Measurements from ENCODE around the gene E2F8. TPM values are rescaled to one million over a fixed set of nuclear protein-coding genes. Genes with fewer than 3 reads are reported as not detected.

Gene E2F8
- polyA plus RNA-seq, 1 donor: 11.4 TPM

DNA sequence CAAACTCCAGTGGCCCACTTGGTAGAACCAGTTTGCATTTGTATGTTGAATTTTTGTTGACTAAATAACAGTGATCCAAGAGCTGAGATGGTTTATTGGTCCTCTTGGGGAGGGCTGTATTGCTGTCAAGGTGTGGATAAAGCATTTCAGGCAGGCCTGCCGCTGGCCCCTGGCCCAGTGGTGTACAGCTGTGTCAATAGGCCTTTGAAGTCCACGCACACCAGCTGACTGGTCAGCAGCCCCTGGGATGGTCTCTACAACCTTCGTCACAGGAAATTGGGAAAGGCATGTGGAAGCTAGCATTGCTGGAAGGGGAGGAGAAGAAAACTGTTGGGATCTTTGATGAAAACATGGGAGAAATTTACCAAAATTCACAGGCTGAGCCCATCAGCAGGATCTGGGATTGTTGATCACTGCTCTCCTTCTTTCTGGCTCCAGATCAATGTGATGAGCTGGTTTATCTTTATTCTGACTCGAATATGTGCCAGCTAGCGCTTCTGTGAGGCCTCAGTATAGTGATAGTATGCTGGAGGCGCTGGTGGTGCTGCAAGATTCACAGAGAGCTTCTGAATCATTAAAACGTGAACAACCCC, 12.5 kb upstream of the E2F8 start:
- no peak for DNase-seq

DNA sequence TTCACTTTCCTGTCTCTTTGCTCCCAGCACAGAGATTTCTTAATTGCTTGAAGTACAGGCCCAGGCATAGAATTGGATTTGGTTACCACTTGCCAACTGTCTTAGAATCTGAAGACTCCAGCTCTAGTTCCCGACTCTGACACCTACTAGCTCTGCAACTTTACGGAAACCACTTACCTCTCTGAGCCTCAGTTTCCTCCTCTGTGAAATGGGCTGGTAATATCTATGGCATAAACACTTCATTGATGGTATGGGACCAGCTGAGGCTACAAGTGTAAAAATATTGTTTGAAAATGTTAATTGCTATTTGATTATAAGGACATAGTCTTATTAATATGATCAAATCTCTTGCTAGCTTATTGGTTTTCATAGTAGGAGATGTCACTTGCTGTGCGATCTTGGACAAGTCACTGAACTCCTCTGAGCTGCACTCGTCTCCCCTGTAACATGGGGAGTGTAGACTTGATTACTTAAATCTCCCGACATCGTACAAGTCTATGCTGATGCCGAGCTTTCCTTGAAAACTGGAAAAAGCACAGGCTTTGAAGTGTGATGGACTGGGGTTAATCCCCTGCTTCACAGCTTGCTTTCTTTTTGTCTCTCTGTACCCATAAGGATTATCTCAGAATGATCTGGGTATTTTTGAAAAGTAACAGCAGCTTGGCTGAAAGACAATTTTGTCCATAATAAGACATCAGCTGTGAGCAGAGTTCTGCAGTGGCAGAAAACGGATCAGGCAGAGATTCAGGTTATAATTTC, 11.8 kb upstream of the E2F8 start:
- no peak for DNase-seq

DNA sequence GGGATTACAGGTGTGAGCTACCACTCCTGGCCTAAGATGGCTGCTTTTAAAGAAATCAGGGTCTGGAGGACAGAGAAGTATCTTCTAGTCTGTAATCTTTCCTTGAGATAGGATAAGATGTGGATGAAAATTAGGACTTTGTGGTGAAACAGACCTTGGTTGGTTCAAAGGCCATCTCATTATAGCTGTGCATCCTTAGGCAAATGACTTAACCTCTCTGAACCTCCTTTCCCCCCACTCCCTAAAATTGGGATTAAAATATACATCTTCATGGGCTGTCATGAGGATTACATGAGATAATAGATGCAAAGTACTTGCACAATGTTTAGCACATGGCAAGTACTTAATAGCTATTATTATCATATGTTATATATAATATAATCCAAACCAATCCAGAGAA, 10.8 kb upstream of the E2F8 start:
- DNase-seq: no peak

DNA sequence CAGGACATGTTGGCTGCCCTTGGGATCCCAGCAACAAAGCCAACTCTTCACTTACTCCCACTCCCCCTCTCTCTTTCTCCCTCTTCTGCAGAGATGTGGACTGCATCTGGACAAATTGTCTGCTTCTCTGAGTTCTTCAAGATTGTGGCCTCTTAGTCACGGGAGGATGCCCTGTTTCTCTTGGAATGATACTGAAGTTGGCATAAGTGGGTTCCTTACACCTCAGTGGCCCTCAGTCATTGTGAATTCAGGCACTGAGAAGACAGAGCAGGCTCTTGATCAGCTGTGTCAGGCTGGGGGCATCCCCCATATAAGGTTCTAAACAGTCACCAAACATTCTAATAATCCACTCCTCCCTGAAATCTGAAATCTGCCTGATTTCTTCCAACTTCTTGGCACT, 6.1 kb upstream of the E2F8 start:
- DNase-seq: no peak

DNA sequence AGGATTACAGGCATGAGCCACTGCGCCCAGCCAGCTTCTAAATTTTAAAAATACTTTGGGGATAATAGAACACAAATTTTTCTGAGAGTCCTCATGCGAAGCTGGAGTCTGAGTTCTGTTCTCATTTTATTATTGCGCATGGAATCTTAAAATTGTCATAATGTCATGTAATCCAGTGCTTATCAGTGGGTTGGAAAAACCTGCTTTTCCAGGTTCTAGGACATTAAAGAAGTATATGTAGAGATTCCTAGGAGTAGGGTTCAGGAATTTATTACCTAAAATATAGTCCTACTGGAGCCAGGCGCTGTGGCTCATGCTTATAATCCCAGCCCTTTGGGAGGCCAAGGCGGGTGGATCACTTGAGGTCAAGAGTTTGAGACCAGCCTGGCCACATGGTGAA, 4.6 kb upstream of the E2F8 start:
- no peak for DNase-seq

DNA sequence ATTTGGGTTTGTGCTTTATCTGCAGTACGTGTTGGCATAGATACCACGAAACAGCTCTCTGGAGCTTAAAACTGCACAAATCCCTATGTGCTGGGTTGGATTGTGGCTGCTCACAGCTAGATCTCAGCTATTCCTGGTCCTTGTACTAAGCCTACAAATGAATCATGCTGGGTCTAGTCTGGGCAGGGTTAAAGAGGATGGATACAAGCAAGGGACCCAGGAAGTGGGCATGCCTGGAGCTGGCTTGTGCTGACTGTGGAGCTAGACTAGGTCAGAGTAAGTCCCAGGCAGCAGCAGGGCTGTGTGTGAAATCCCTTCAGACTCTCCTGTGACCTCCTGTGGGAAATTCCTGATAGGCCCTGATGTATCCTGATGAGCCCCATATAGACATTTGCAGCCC, 3.9 kb upstream of the E2F8 start:
- no peak for DNase-seq

DNA sequence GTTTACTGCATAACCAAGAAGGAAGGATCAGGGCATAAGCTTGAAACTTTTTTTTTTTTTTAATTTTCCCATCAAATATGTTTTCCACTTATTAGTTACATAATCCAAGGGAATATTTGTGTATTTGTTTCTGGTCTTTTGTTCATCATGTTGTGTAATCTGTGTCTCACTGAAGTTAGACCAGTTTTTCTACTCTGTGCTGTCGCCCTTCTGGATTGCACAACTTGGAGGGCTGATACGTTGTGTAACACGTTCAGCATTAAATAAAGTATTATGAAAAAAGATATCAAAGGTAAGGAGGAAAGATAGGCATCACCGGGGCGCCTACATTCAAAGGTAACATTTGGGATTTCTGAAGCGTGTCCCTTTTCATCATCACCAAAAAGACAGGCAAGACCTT, 3.3 kb upstream of the E2F8 start:
- no peak for DNase-seq

DNA sequence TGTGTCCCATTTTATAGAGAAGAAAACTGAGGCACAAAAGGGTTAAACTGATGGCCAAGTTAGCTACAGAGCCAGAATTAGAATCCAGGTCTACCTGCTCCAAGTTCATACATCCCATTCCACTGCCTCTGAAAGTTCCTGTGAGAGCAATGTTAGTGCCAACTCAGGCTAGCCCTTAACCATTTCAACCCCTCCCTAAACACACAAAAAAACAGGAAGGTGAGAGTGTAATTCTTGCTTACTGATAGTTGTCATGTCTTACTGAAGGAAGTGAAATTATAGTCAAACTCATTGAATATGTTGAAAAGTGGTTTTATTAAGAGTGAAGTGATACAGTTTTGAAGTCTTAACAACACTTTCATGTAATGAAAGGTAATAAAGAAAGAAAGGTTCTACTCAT, 2.9 kb upstream of the E2F8 start:
- DNase-seq: no peak

DNA sequence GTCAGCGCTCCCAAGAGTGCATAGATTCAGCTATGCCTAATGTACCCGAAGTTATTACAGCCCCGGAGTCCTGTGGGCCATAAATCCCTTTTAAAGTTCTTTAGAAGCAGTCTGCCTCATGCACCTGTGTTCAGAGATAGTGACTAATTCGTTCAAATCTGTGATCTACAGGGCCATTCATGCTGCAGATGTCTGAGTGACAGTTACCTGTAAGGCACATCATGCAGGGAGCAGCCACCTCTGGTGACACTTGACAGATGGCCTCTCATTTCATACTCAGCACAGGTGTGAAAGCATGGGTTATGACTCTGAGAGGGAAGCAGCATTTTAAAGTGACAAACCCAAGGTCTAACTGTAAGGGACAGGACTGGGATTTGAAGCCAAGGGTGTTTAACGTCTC, 2.4 kb upstream of the E2F8 start:
- no peak for DNase-seq

DNA sequence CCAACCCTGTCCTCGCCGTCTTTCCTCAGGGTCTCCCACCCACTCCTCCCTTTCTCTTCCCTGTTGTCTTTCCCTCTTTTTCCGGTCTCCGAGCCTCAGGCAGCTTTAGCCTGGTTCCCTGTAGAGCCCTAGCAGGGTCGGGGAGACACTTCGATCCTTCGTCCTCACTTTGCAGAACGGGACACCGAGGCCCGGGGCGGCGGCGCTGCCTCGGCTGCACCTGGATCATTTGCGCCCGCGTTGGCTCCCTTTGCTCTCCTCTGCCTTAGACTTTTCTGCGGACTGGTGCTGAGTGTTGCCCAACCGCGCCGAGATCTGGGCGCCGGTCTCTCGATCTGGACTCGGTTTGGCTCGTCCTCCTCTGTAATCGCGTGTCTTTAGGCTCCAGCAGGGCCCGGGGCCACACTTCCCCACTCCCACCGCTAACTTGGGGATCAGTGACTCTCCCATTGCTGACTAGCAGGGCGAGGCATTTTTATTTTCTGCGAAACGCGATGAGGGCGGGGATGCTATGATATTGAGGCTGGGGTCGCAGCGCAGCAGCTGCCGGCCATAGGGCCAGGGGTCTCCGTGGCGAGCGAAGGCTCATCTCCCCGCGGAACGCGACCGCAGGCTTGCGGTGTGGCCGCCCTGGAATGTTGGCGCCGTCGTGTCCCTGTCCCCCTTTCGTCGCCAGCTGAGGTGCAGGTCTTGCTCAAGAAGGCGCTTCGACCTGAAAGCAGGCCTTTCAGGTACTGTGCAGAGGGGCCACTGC, 1.6 kb upstream of the E2F8 start:
- DNase-seq: no peak

DNA sequence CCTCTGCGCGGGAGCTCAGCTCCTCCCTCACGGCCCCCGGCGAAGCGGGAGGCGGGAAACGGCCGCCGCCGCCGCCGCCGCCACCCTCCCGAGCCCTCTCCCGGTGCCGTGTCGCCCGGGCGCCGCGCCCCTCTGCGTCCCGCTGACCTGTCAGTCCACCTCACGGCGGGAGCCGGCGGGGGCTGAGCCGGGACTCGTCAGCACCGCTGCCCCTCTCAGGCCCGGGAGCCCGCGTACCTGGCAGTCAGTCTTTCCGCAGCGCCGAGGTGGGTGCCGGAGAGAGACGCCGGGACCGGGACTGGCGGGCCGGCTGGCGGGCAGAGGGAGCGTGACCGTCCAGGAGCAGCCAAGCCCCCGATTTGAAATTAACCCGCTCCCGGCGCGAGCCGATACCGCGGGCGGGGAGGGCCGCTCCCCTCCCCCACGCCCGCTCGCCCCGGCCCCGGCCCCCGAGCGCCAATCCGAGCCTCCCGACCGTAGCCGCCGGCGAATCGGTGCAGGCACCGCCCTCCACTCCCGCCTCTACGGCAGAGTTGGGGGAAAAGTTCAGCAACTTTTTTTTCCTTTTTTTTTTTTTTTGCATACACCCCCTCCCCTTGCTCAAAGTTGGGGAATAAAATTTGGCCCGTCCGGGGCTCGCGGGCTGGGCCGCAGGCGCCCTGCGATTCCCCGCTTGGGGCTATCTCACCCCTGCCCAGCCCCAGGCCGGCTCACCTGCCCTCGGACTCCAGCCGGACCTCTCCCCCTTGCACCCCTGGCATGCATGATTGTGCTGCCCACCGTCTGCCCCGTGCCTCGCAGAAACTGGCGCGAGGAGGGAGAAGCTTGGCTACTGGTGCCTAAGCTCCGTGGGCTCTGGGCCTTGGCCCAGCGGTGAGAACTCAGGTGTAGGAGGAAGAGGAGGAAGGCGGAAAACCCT, 774 bp upstream of the E2F8 start:
- no peak for DNase-seq

DNA sequence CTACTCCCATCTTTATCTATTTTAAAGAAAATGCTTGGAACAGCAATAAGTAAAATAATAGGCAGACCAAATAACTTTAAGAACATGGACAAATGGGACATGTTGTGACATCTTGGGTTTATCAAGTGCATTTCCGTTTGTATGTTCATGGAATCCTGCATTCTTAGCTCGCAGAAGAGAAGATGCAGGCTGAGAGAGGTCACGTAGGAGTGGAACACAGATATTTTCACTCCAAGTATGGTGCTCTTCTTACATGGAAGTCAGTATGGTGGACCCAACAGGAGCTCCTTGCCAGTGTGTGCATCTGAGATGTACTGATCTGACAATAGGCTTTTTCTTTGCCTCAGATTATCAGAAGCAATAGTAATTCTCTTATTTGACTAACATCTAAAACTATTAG, 1.7 kb downstream of the E2F8 start:
- no peak for DNase-seq

DNA sequence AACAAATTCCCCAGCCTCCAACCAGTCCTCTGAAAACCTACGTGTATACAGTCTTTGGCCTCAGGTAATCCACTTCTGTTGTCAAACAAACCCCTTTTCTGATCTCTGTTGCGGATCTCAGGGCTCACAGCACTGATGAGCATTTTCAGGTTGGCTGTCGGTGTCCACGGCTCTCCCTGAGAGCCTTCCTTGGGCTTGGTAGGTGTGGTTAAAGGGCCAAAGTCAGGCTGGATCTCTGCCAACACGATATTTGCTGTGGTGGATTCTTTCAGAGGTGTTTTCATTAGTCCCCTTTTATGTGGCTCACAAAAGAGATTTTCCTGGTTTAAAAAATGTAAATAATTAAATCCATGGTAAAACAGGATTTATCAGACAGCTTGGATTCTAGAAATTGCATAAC, 2.9 kb downstream of the E2F8 start:
- no peak for DNase-seq

DNA sequence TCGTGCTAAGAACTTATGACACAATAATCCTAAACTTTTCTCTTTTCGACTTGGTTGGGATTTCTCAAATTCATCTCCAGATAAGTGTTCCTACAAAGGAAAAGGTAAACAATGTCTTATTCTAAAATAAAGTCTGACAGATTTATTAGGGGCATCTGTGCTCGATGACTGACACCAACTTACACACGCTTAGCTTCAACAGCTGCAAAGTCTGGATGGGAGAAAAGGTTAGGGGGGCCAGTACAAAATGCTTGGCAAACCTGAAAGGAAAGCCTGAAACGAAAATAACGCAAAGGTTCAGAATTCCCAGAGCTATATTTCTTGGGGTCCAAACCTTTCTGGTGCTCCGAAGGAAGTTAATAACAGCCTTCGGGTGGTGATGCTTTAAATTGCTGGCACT, 3.4 kb downstream of the E2F8 start:
- no peak for DNase-seq

DNA sequence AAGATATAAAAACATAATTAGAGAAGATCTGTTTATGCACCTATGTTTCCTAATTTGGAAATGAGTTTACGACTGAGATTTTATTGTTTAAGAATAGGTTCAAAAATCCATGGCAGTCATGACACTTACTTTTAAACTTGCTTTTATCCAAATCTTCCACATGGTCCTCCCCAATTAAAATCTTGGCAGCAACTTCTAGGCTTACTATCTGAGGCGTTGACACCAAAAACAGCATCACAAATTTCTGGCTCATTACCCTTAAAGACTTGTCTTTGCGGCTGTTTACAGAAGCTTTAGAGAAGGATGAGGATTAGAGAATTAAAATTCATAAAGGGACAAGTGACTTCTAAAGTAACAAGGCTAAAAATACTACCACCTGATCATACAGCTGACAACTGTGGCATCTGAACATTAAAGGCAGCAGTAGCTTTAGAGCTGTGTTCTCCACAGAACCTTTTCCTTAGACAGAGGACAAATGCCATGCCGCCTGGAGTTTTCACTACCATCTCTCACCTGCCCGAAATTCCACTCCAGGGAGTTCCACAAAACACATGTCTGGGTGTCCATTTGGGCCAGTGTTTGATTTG, 6.4 kb downstream of the E2F8 start:
- DNase-seq: no peak

DNA sequence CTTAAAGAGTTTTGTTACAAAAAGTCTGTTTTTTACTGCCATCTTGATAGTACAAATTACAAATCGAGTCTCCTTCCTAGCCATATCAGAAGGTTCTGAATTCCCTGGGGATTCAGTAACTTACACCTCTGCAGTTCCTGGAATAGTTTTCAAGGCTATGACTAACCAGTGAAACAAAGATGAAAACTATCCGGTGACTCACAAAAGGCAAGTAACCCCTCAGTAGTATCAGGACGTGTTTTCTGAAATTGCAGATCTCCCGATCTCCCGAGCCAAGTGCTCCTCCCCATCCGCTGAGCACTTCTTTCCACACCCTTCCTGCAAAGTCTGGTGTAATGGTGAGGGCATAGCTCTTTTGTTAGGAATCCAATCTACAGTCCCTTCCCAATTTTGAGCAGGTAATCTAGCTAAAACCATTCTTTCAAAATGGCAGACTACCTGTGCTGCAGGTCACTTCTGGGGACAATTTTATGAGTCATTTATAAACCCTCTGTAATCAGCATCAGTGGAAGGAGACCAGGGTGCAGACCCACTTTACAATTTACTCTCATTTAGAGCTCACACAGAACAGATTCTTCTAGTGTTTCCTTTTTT, 7.7 kb downstream of the E2F8 start:
- no peak for DNase-seq

DNA sequence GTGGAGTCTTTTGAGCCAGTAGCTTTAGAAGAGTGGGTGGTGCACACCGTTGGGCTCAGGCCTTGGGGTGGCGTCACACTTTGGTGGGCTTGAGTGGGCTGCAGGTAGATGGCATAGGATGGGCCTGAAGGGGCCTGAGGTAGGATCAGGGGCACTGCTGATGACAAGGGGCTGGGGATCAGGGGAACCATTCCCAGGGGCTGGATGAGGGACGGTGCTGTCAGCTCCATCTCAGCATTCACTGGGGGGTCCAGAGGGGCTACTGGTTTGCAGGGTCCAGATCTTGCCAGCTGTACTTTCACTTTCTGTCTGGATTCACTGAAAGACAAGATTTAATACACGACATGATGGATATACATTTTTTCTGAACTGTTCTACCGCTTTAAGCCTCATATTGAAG, 11.1 kb downstream of the E2F8 start:
- no peak for DNase-seq

DNA sequence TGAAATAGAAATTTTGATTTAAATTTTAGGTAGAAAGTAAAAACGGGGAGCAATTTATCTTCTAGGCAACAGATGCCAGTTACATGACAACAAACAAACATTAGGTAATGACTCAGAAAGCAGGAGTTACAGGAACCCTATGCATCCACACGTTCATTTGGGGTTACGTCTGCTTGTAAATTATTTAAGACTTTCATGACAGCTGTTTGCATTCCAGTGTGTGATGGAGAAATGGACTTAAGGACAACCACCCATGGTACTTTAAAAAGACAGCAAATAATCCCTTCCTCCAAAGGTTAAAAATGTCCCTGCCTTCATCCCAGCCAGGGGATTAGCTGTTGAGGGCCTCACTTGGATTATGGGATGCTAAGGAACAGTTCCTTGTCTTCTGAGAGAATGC, 11.8 kb downstream of the E2F8 start:
- no peak for DNase-seq

DNA sequence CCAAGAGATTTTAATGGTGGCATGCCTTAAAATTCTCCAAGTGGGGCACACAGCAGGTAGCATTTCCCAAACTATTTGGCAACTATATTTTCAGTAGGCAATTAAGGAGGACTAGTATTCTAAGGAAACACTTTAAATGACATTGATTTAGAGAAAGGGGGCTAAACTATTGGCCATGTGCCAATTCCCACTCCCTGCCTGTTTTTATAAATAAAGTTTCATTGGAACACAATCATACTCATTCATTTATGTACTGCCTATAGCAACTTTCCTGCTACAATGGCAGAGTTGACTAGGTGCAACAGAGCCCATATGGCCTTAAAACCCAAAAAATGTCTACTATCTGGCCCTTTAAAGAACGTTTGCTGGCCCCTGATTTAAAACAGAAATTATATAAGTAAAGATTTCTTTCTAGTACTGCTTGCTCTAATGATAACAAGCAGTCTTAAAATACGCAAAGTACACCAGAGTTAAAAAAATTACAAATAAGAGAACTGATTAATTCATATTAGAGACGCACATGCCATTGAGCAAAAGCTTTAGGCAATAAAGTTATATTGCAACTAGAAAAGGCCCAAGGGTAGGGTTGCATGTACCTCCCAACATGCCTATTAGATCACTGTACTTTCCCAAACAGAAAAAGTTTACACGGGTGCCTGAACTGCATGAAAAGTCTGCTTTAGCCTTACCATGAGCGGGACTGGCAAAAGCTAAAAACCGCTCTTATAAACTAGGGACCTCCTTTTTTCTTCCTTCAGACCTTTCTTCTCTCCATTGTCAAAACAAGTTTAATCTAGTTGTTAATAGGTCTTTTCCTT, 14.2 kb downstream of the E2F8 start:
- DNase-seq: no peak

DNA sequence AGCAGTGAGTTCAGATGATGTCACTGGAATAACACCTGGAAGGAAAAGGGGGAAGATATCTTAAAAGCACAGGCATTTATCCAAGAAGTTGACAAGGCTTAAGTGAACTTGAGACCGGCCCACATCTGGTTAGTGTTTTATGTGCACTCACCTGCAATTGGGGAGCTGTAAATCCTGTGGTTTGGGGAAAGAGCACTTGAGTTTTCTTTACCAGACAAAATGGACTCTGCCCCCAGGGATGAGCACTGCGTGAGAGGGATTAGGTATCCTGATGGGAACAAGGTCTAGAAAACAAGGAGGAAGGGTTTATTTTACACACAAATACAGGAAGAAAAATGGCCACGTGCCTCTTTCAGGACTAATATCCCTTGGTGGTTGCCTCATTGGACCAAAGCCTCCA, 15.2 kb downstream of the E2F8 start:
- no peak for DNase-seq

DNA sequence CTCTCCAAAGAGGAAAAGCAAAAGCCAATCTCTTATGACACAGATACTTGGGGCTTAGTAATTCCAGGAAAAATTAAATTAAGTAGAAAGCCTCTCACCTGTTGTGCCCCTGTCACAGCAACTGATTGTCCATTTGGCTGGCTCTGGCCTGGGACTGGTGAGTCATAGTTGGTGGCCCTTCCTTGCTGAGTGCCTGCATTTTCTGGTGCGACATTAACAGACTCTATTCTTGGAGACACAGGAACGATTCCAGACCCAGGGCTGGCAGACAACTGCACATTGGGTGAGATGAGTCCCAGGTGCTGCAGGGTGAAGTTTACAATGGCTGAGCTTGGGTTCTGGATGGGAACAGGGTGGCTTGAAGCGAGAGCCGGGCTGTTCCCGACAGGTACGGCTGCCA, 15.6 kb downstream of the E2F8 start:
- DNase-seq: no peak
